ENCODE results near the gene PKP2.

Gene PKP2

DNA sequence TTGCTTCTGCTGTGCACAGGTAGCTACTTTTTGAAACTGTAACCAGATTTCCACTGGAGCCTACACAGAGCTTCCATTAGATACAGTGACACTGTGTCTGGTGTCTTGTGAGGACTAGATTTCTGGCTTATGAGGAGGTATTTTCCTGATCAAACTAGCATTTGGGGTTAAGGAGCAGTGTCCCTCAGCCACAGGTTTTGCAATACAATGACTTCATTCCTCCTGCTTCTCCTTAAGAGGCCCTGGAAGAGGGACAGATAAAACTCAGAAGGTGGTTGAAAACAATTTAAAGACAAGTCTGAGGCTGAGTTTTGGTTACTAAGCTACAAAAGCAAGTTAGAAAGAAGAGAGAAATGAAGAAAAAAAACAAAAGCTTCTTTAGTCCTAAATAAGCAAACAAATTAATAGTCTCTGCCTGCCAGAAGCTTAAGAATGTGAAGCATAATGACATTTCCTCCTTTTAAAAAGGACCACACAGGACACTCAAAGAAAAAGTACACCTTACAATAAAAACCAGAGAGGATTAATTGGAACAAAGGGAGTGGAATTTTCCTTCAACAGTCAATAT, 53.0 kb downstream of the PKP2 start:
- H3K9me3 ChIP-seq (ENCODE audit: low read length), result no peaks in the 10 kb centered on the region
- H3K4me3 ChIP-seq (ENCODE audit: low read depth, low read length, poor library complexity, severe bottlenecking), result no peak overlapping the region
- no peaks in the 10 kb centered on the region for H3K79me2 ChIP-seq (ENCODE audit: insufficient read depth, low read length)
- H3F3A ChIP-seq (ENCODE audit: insufficient read depth, low read length), result no peaks in the 10 kb centered on the region
- no peak for TF ChIP-seq EZH2 (IDR thresholded peaks at IDR 0.05; ENCODE audit: borderline replicate concordance, low read length)
- TF ChIP-seq, protein P1, sequence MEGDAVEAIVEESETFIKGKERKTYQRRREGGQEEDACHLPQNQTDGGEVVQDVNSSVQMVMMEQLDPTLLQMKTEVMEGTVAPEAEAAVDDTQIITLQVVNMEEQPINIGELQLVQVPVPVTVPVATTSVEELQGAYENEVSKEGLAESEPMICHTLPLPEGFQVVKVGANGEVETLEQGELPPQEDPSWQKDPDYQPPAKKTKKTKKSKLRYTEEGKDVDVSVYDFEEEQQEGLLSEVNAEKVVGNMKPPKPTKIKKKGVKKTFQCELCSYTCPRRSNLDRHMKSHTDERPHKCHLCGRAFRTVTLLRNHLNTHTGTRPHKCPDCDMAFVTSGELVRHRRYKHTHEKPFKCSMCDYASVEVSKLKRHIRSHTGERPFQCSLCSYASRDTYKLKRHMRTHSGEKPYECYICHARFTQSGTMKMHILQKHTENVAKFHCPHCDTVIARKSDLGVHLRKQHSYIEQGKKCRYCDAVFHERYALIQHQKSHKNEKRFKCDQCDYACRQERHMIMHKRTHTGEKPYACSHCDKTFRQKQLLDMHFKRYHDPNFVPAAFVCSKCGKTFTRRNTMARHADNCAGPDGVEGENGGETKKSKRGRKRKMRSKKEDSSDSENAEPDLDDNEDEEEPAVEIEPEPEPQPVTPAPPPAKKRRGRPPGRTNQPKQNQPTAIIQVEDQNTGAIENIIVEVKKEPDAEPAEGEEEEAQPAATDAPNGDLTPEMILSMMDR (IDR thresholded peaks at IDR 0.05; ENCODE audit: low read length), result no peak
- no peaks in the 10 kb centered on the region for H3K9me2 ChIP-seq (ENCODE audit: low read depth, low read length)
- no peak overlapping the region for H3K27ac ChIP-seq (ENCODE audit: low read depth, low read length, poor library complexity, severe bottlenecking)
- H3K27me3 ChIP-seq (ENCODE audit: insufficient read depth, low read length), result no peaks in the 10 kb centered on the region
- H3K4me1 ChIP-seq (ENCODE audit: insufficient read depth, low read length, severe bottlenecking), result no peaks in the 10 kb centered on the region
- no peak overlapping the region for H2AFZ ChIP-seq (ENCODE audit: low read length)
- H4K20me1 ChIP-seq (ENCODE audit: insufficient read depth, low read length), result no peaks in the 10 kb centered on the region
- no peak overlapping the region for H3K9ac ChIP-seq (ENCODE audit: low read length)
- H3K4me2 ChIP-seq (ENCODE audit: low read length), result no peak overlapping the region
- H3K36me3 ChIP-seq (ENCODE audit: insufficient read depth, low read length), result no peaks in the 10 kb centered on the region

DNA sequence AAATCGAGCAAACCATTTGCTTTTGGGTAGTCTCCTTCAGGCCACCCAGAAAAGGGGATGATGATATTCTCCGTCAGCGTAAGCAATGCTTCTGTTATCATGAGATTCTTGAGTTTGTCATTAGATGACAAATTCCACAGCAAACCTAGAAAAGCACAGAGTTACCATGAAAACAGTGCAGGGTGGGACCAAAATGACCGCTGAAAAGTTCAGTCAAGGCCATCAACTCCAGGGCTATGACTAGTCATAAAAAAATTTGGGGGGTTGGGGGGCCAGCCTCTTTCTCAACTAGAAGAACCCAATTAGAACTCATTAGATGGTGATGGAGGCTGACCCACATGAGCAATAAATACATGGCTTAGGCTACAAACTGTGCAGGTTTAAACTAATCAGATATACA, 55.5 kb downstream of the PKP2 start:
- H3K4me1 ChIP-seq (ENCODE audit: insufficient read depth, low read length, severe bottlenecking), result no peaks in the 10 kb centered on the region

DNA sequence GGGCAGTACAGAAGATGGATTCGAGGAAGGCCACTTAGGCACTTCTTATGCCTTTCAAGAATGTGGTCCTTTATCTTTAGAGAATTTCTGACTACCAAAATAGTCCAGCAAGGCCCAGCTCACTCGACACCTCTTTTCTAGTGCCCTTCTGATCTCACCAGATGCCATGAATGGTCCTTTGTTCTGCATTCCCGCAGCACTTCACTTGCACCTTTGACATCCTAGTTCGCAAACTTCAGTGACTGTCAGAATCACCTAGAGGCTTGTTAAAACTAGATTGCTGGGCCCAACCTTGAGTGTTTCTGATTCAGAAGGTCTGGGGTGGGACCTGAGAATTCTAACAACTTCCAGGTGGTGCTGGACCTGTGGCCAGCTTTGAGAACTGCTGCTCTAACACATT, 56.7 kb downstream of the PKP2 start:
- Histone ChIP-seq H3K27me3 (ENCODE audit: insufficient read depth, low read length) (no peaks in the 10 kb centered on the region), H3K27ac (ENCODE audit: low read depth, low read length, poor library complexity, severe bottlenecking) (no peak overlapping the region), H3K79me2 (ENCODE audit: insufficient read depth, low read length) (no peaks in the 10 kb centered on the region), H3K4me1 (ENCODE audit: insufficient read depth, low read length, severe bottlenecking) (no peaks in the 10 kb centered on the region), H2AFZ (ENCODE audit: low read length) (no peak overlapping the region), H3F3A (ENCODE audit: insufficient read depth, low read length) (no peaks in the 10 kb centered on the region), H3K9me3 (ENCODE audit: low read length) (no peaks in the 10 kb centered on the region), H3K4me2 (ENCODE audit: low read length) (no peak overlapping the region), H3K36me3 (ENCODE audit: insufficient read depth, low read length) (no peaks in the 10 kb centered on the region), H3K4me3 (ENCODE audit: low read depth, low read length, poor library complexity, severe bottlenecking) (no peak overlapping the region), H4K20me1 (ENCODE audit: insufficient read depth, low read length) (no peaks in the 10 kb centered on the region), H3K9me2 (ENCODE audit: low read depth, low read length) (no peaks in the 10 kb centered on the region), H3K9ac (ENCODE audit: low read length) (no peak overlapping the region)
- TF ChIP-seq, protein P1 (IDR thresholded peaks at IDR 0.05; ENCODE audit: low read length), result no peak
- no peak for TF ChIP-seq EZH2 (IDR thresholded peaks at IDR 0.05; ENCODE audit: borderline replicate concordance, low read length)

More for the DNA sequence above, 55.5 kb downstream of the PKP2 start:
- no peaks in the 10 kb centered on the region for H4K20me1 ChIP-seq (ENCODE audit: insufficient read depth, low read length)
- TF ChIP-seq, protein P1 (IDR thresholded peaks at IDR 0.05; ENCODE audit: low read length), result no peak
- no peak for TF ChIP-seq EZH2 (IDR thresholded peaks at IDR 0.05; ENCODE audit: borderline replicate concordance, low read length)
- no peak overlapping the region for H3K4me3 ChIP-seq (ENCODE audit: low read depth, low read length, poor library complexity, severe bottlenecking)
- H3K9me2 ChIP-seq (ENCODE audit: low read depth, low read length), result no peaks in the 10 kb centered on the region
- H3K9ac ChIP-seq (ENCODE audit: low read length), result no peak overlapping the region
- H3K27ac ChIP-seq (ENCODE audit: low read depth, low read length, poor library complexity, severe bottlenecking), result no peak overlapping the region
- no peak overlapping the region for H2AFZ ChIP-seq (ENCODE audit: low read length)
- no peaks in the 10 kb centered on the region for H3K79me2 ChIP-seq (ENCODE audit: insufficient read depth, low read length)
- H3K4me2 ChIP-seq (ENCODE audit: low read length), result no peak overlapping the region
- H3K9me3 ChIP-seq (ENCODE audit: low read length), result no peaks in the 10 kb centered on the region
- no peaks in the 10 kb centered on the region for H3K36me3 ChIP-seq (ENCODE audit: insufficient read depth, low read length)
- no peaks in the 10 kb centered on the region for H3F3A ChIP-seq (ENCODE audit: insufficient read depth, low read length)
- no peaks in the 10 kb centered on the region for H3K27me3 ChIP-seq (ENCODE audit: insufficient read depth, low read length)
